ENCODE results near the gene GNAQ.

The GNAQ gene

DNA sequence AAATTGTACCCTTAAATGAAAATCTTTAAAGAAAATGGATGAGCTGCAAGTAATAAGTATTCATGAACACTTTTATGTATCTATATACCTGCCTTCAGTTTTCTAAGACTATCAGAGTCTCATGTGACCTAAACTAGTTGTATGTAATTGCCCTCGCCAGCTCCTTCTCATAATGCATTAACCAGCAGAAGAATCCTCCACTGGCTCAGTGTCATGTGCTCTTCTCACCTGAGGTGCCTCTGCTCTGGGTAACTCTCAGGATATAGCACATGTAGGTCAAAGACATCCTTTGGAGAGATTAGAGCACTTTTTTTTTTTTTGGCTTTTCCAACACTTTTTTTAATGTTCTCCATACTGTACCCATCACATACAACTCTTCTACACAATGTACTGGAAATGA is 199.8 kb downstream of the GNAQ start:
- Histone ChIP-seq H3K4me1 (ENCODE audit: control insufficient read depth, insufficient read depth, low read length) (peaks cover 13% of the 10 kb centered on the region), H3K27ac (ENCODE audit: low read depth, low read length) (no peak overlapping the region), H3K27me3 (ENCODE audit: control insufficient read depth, insufficient read depth, low read length) (no peaks in the 10 kb centered on the region), H3K36me3 (ENCODE audit: control insufficient read depth, insufficient read depth, low read length) (no peaks in the 10 kb centered on the region), H3K4me3 (ENCODE audit: low read length) (no peak overlapping the region), H3K9ac (ENCODE audit: low read length) (no peak overlapping the region)

GRCh38 chr9:77830618-77831285 is 200.9 kb downstream of the GNAQ start:
- Histone ChIP-seq H3K9ac (ENCODE audit: low read length) (no peak overlapping the region), H3K4me3 (ENCODE audit: low read length) (no peak overlapping the region), H3K27ac (ENCODE audit: low read depth, low read length) (no peak overlapping the region), H3K4me1 (ENCODE audit: control insufficient read depth, insufficient read depth, low read length) (peaks cover 13% of the 10 kb centered on the region), H3K36me3 (ENCODE audit: control insufficient read depth, insufficient read depth, low read length) (no peaks in the 10 kb centered on the region), H3K27me3 (ENCODE audit: control insufficient read depth, insufficient read depth, low read length) (no peaks in the 10 kb centered on the region)

GRCh38 chr9:77829420-77829819 is 202.2 kb downstream of the GNAQ start:
- Histone ChIP-seq H3K9ac (ENCODE audit: low read length) (no peak overlapping the region), H3K4me1 (ENCODE audit: control insufficient read depth, insufficient read depth, low read length) (peaks cover 13% of the 10 kb centered on the region), H3K27ac (ENCODE audit: low read depth, low read length) (no peak overlapping the region), H3K4me3 (ENCODE audit: low read length) (no peak overlapping the region), H3K27me3 (ENCODE audit: control insufficient read depth, insufficient read depth, low read length) (no peaks in the 10 kb centered on the region), H3K36me3 (ENCODE audit: control insufficient read depth, insufficient read depth, low read length) (no peaks in the 10 kb centered on the region)

- no peak overlapping the region for H3K27ac ChIP-seq (ENCODE audit: low read depth, low read length)
Observed at GRCh38 chr9:77827104-77827784, 204.4 kb downstream of the GNAQ start.

DNA sequence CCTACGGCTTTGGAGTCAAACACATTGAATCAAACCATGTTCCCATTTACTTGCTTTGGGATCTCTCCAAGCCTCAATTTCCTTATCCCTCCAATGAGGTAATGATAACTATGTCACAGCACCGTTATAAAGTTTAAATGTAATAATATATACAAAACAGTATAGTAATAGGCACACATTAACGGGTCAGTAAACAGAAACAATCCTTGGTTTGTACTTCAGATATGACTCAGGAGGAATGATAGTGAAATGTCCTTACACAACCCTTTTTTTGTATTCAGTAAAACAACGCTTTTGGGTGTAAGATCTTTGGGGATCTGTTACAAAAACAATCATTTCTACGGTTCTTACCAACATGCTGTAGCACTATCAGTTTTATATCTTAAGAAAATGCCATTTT is 205.0 kb downstream of the GNAQ start:
- no peaks in the 10 kb centered on the region for H3K36me3 ChIP-seq (ENCODE audit: control insufficient read depth, insufficient read depth, low read length)
- H3K27ac ChIP-seq (ENCODE audit: low read depth, low read length) = no peak overlapping the region
- no peak overlapping the region for H3K9ac ChIP-seq (ENCODE audit: low read length)
- H3K4me3 ChIP-seq (ENCODE audit: low read length) = no peak overlapping the region
- peaks cover 3% of the 10 kb centered on the region for H3K4me1 ChIP-seq (ENCODE audit: control insufficient read depth, insufficient read depth, low read length)
- H3K27me3 ChIP-seq (ENCODE audit: control insufficient read depth, insufficient read depth, low read length) = no peaks in the 10 kb centered on the region

More at GRCh38 chr9:77827104-77827784, 204.4 kb downstream of the GNAQ start:
- Histone ChIP-seq H3K4me1 (ENCODE audit: control insufficient read depth, insufficient read depth, low read length) (peaks cover 7% of the 10 kb centered on the region), H3K27me3 (ENCODE audit: control insufficient read depth, insufficient read depth, low read length) (no peaks in the 10 kb centered on the region), H3K36me3 (ENCODE audit: control insufficient read depth, insufficient read depth, low read length) (no peaks in the 10 kb centered on the region), H3K4me3 (ENCODE audit: low read length) (no peak overlapping the region), H3K9ac (ENCODE audit: low read length) (no peak overlapping the region)

DNA sequence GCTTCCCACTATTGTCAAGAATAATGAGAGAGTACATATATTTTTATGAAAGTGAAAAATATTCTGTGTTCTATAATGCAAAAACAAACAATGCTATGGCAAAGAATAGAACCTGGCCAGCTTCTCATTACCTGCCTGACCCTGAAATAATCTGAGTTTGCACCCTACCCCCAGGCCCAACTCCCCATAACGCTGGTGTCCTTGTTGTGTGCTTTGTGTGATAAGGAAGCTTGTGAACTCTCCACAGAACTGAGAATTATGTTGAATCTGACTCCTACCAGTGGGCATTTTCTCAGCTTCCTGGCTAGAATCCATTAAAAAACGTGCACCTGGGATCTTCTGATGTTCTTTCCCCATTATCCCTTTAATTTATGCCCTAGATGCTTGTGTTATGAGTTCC is 205.5 kb downstream of the GNAQ start:
- Histone ChIP-seq H3K27me3 (ENCODE audit: control insufficient read depth, insufficient read depth, low read length) (no peaks in the 10 kb centered on the region), H3K4me1 (ENCODE audit: control insufficient read depth, insufficient read depth, low read length) (peaks cover 3% of the 10 kb centered on the region), H3K27ac (ENCODE audit: low read depth, low read length) (no peak overlapping the region), H3K4me3 (ENCODE audit: low read length) (no peak overlapping the region), H3K36me3 (ENCODE audit: control insufficient read depth, insufficient read depth, low read length) (no peaks in the 10 kb centered on the region), H3K9ac (ENCODE audit: low read length) (no peak overlapping the region)

- Histone ChIP-seq H3K36me3 (ENCODE audit: control insufficient read depth, insufficient read depth, low read length) (no peaks in the 10 kb centered on the region), H3K27me3 (ENCODE audit: control insufficient read depth, insufficient read depth, low read length) (no peaks in the 10 kb centered on the region), H3K9ac (ENCODE audit: low read length) (no peak overlapping the region), H3K4me1 (ENCODE audit: control insufficient read depth, insufficient read depth, low read length) (peaks cover under 1% of the 10 kb centered on the region), H3K27ac (ENCODE audit: low read depth, low read length) (no peak overlapping the region), H3K4me3 (ENCODE audit: low read length) (no peak overlapping the region)
Observed at GRCh38 chr9:77825361-77825760, 206.2 kb downstream of the GNAQ start.

DNA sequence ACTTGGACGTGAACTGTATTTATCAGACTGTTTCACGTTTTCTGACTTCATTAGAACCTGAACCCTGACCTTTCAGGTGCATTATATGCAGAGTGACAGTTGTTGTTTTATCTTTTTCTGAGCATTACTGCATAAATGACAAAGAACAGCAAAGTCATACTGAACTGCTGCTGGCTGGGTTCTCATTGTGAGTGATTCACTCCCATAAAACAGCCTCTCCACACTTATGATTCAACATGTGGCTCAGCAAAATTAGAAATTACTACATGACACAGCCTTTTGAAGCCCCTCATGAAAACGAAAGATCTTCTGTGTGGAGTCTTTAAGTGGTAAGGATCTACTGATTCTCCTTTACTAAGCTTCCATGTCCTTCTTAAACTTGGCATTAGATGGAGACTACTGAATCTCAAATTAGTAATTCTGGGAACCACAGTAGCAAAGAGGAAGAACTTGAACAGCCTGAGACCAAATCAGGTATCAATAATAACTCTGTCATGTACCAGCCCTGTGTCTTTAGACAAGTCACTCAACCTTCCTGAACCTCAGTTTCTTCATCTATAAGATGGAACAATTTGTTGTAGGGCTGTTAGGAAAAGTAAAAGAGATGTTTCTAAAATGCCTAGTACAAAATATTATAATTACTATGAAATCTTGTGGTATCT is 211.2 kb downstream of the GNAQ start:
- H3K9ac ChIP-seq (ENCODE audit: low read length) = no peak overlapping the region
- no peak overlapping the region for H3K27ac ChIP-seq (ENCODE audit: low read depth, low read length)
- H3K4me1 ChIP-seq (ENCODE audit: control insufficient read depth, insufficient read depth, low read length) = peaks cover 3% of the 10 kb centered on the region
- no peaks in the 10 kb centered on the region for H3K27me3 ChIP-seq (ENCODE audit: control insufficient read depth, insufficient read depth, low read length)
- no peak overlapping the region for H3K4me3 ChIP-seq (ENCODE audit: low read length)
- H3K36me3 ChIP-seq (ENCODE audit: control insufficient read depth, insufficient read depth, low read length) = no peaks in the 10 kb centered on the region

DNA sequence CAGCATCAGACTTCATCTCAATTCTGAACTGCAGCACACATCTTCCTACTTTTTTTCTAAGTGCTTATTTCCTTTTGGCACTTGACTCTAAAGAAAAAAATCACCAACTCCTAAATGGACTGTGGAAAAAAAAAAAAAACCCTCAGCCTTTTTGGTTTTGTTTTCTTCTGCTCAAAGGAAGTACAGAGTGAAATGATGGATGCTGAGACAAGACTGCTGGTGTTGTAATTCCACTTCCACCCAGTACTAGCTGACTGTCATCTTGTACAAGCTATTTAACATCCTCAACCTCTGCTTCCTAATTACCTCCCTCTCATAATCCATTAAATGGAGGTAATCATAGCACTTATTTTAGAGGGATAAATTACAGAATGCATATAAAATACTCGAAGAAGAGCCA is 212.0 kb downstream of the GNAQ start:
- Histone ChIP-seq H3K4me1 (ENCODE audit: control insufficient read depth, insufficient read depth, low read length) (peaks cover 3% of the 10 kb centered on the region), H3K4me3 (ENCODE audit: low read length) (no peak overlapping the region), H3K36me3 (ENCODE audit: control insufficient read depth, insufficient read depth, low read length) (no peaks in the 10 kb centered on the region), H3K27me3 (ENCODE audit: control insufficient read depth, insufficient read depth, low read length) (no peaks in the 10 kb centered on the region), H3K27ac (ENCODE audit: low read depth, low read length) (no peak overlapping the region), H3K9ac (ENCODE audit: low read length) (no peak overlapping the region)

DNA sequence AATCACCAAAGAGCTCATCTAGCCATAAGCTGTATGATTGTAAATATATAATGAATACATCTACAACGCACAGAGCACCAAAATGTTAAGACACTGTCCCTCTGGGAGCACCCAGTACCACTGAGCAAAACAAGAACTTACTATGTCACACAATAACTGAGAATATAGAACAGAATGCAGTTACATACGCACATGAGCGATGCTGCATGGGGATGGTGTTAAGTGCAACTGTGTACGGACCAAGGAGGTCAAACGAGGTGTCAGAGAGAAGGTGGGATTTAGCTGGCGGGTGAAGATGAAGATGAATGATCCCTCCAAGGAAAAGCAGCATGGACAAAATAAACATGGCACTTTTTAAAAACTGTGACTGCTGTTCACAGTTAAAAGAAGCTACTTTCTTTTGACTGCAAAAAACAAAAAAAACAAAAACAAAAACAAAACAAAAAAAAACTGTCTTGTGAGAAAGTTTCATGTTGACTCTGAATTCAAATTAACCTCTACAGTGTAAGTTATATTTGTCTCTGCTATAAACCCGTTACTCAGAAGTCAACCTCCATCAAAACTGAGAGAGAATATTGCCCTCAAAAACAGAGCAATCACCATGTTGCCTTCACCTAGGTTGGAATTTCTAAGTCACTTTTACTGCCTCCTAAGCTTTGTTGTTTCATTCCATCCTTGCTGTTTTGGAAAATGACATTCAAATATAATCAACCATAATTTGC is 213.9 kb downstream of the GNAQ start:
- Histone ChIP-seq H3K9ac (ENCODE audit: low read length) (no peak overlapping the region), H3K4me1 (ENCODE audit: control insufficient read depth, insufficient read depth, low read length) (peaks cover 3% of the 10 kb centered on the region), H3K4me3 (ENCODE audit: low read length) (no peak overlapping the region), H3K27me3 (ENCODE audit: control insufficient read depth, insufficient read depth, low read length) (no peaks in the 10 kb centered on the region), H3K36me3 (ENCODE audit: control insufficient read depth, insufficient read depth, low read length) (no peaks in the 10 kb centered on the region), H3K27ac (ENCODE audit: low read depth, low read length) (no peak overlapping the region)

- H3K4me3 ChIP-seq (ENCODE audit: low read length) = no peak overlapping the region
- H3K36me3 ChIP-seq (ENCODE audit: control insufficient read depth, insufficient read depth, low read length) = no peaks in the 10 kb centered on the region
- H3K27me3 ChIP-seq (ENCODE audit: control insufficient read depth, insufficient read depth, low read length) = no peaks in the 10 kb centered on the region
- no peak overlapping the region for H3K27ac ChIP-seq (ENCODE audit: low read depth, low read length)
- peaks cover 3% of the 10 kb centered on the region for H3K4me1 ChIP-seq (ENCODE audit: control insufficient read depth, insufficient read depth, low read length)
- H3K9ac ChIP-seq (ENCODE audit: low read length) = no peak overlapping the region
Observed at GRCh38 chr9:77816641-77817341, 214.8 kb downstream of the GNAQ start.

- Histone ChIP-seq H3K27ac (ENCODE audit: low read depth, low read length) (no peak overlapping the region), H3K9ac (ENCODE audit: low read length) (no peak overlapping the region), H3K36me3 (ENCODE audit: control insufficient read depth, insufficient read depth, low read length) (no peaks in the 10 kb centered on the region), H3K27me3 (ENCODE audit: control insufficient read depth, insufficient read depth, low read length) (no peaks in the 10 kb centered on the region), H3K4me3 (ENCODE audit: low read length) (no peak overlapping the region), H3K4me1 (ENCODE audit: control insufficient read depth, insufficient read depth, low read length) (peaks cover 1% of the 10 kb centered on the region)
Observed at GRCh38 chr9:77815260-77815659, 216.4 kb downstream of the GNAQ start.
